Uterus (tissue), 2 donors: Measurements from ENCODE around the gene MEGF8.

Experiments
- CTCF ChIP-seq, 4 experiments: fragments of 200-600 bp in 2 of 4; fragments of 450-650 bp in 2 of 4; sonication (generic) in 2 of 4; IDR thresholded peaks; one replicate each; pipeline ENCODE4 v1.5.1; 2016 to 2019; ENCODE audit warnings: antibody characterized with exemption in 4 of 4, mild to moderate bottlenecking in 2 of 4, moderate library complexity in 1 of 4
- POLR2A ChIP-seq, 2 donors: fragments of 450-650 bp; IDR thresholded peaks; one replicate each; pipeline ENCODE4 v1.6.1; 2016; ENCODE audit warnings: antibody characterized with exemption in 2 of 2, mild to moderate bottlenecking in 1 of 2, moderate library complexity in 1 of 2

GRCh38 chr19:42312370-42312769, 13.1 kb upstream of the MEGF8 start:
- no peak for TF ChIP-seq CTCF (IDR thresholded peaks at IDR 0.05)
- no peak for TF ChIP-seq POLR2A (IDR thresholded peaks at IDR 0.05)
